ENCODE measurements around the gene OASL. TPM values are rescaled to one million over a fixed set of nuclear protein-coding genes. Genes with fewer than 3 reads are reported as not detected.

OASL gene
- polyA plus RNA-seq, 3 donors = 9.9 to 14.9 (median 13.4) TPM

- H3K36me3 ChIP-seq (replicated peaks in 1 of 2; ENCODE audit: control insufficient read depth in 1 of 2, insufficient read depth in 2 of 2, low read length in 2 of 2) = peaks cover 0 to 28% of the 10 kb centered on the region in 2 donors
- H3K9me3 Mint-ChIP-seq = peaks cover 0 to 5% (median 0%) of the 10 kb centered on the region in 7 donors
- H3K4me2 ChIP-seq (replicated peaks; ENCODE audit: extremely low read depth, low read length, poor library complexity, severe bottlenecking) = no peak overlapping the region
- peaks cover 49% of the 10 kb centered on the region for H3K4me1 Mint-ChIP-seq
- DNase-seq = no peak
- no peaks in the 10 kb centered on the region for H4K20me1 ChIP-seq (ENCODE audit: insufficient read depth, low read length)
- 87% methylated on average over 6 of the region's 9 CpGs for WGBS (ENCODE audit: insufficient coverage)
- no peak overlapping the region for H2AFZ ChIP-seq (ENCODE audit: insufficient read depth, low read depth, low read length, poor library complexity, severe bottlenecking)
- H3K4me1 ChIP-seq (ENCODE audit: control insufficient read depth in 1 of 2, insufficient read depth in 2 of 2, low read length in 2 of 2) = peaks cover 42 to 63% of the 10 kb centered on the region in 2 donors
- peak overlapping the region; percentile 66 to 90 (median 83) for H3K27ac Mint-ChIP-seq
- H3K27me3 Mint-ChIP-seq (ENCODE audit: low read depth in 3 of 3) = peaks cover 0 to 2% (median 1%) of the 10 kb centered on the region in 3 donors
- peak overlapping the region in 1 of 3 experiments; percentile 21 for H3K4me3 ChIP-seq (replicated peaks in 1 of 3; ENCODE audit: low read depth in 2 of 3, low read length in 3 of 3)
- intact Hi-C loops (cut with micrococcal nuclease) = no loop called here
- no peaks in the 10 kb centered on the region for H3K9me3 ChIP-seq (replicated peaks in 1 of 2; ENCODE audit: control insufficient read depth in 1 of 2, insufficient read depth in 1 of 2, low read length in 2 of 2)
- no peak overlapping the region for H3K4me3 Mint-ChIP-seq
- peaks cover 26 to 46% of the 10 kb centered on the region in 2 donors for H3K36me3 Mint-ChIP-seq
- no peaks in the 10 kb centered on the region for H3K27me3 ChIP-seq (ENCODE audit: control insufficient read depth in 2 of 2, insufficient read depth in 2 of 2, low read length in 2 of 2)
- TF ChIP-seq CTCF (IDR thresholded peaks at IDR 0.05) = no peak
- no peak overlapping the region for H3K9ac ChIP-seq (ENCODE audit: insufficient read depth, low read length, poor library complexity, severe bottlenecking)
- H3K27ac ChIP-seq (ENCODE audit: low read depth in 1 of 2, low read length in 2 of 2) = peak overlapping the region in 1 of 2 donors; percentile 71
- no peaks in the 10 kb centered on the region for H3K79me2 ChIP-seq (ENCODE audit: insufficient read depth, low read length)
These were observed 4.3 kb downstream of the OASL start for GRCh38 chr12:121034616-121035305.

- no peak overlapping the region for H2AFZ ChIP-seq (ENCODE audit: insufficient read depth, low read depth, low read length, poor library complexity, severe bottlenecking)
- H3K27ac Mint-ChIP-seq = peak overlapping the region; percentile 66 to 90 (median 83)
- H3K4me1 ChIP-seq (ENCODE audit: control insufficient read depth in 1 of 2, insufficient read depth in 2 of 2, low read length in 2 of 2) = peaks cover 36 to 56% of the 10 kb centered on the region in 2 donors
- H3K36me3 ChIP-seq (replicated peaks in 1 of 2; ENCODE audit: control insufficient read depth in 1 of 2, insufficient read depth in 2 of 2, low read length in 2 of 2) = peaks cover 0 to 28% of the 10 kb centered on the region in 2 donors
- peaks cover 0 to 2% (median 1%) of the 10 kb centered on the region in 3 donors for H3K27me3 Mint-ChIP-seq (ENCODE audit: low read depth in 3 of 3)
- no peaks in the 10 kb centered on the region for H3K9me3 ChIP-seq (replicated peaks in 1 of 2; ENCODE audit: control insufficient read depth in 1 of 2, insufficient read depth in 1 of 2, low read length in 2 of 2)
- no peak overlapping the region for H3K9ac ChIP-seq (ENCODE audit: insufficient read depth, low read length, poor library complexity, severe bottlenecking)
- no peak for TF ChIP-seq CTCF (IDR thresholded peaks at IDR 0.05)
- H3K4me3 Mint-ChIP-seq = peak overlapping the region in 1 of 2 donors; percentile 11
- DNase-seq = peak; percentile 78 to 89 (median 79)
- H3K27me3 ChIP-seq (ENCODE audit: control insufficient read depth in 2 of 2, insufficient read depth in 2 of 2, low read length in 2 of 2) = no peaks in the 10 kb centered on the region
- H3K4me3 ChIP-seq (replicated peaks in 1 of 3; ENCODE audit: low read depth in 2 of 3, low read length in 3 of 3) = peak overlapping the region in 1 of 3 experiments; percentile 21
- peaks cover 0 to 5% (median 0%) of the 10 kb centered on the region in 7 donors for H3K9me3 Mint-ChIP-seq
- H3K79me2 ChIP-seq (ENCODE audit: insufficient read depth, low read length) = no peaks in the 10 kb centered on the region
- H3K36me3 Mint-ChIP-seq = peaks cover 26 to 49% of the 10 kb centered on the region in 2 donors
- H3K4me2 ChIP-seq (replicated peaks; ENCODE audit: extremely low read depth, low read length, poor library complexity, severe bottlenecking) = no peak overlapping the region
- H3K4me1 Mint-ChIP-seq = peaks cover 41% of the 10 kb centered on the region
- intact Hi-C loops (cut with micrococcal nuclease) = no loop called here
- peak overlapping the region; percentile 13 to 71 for H3K27ac ChIP-seq (ENCODE audit: low read depth in 1 of 2, low read length in 2 of 2)
- H4K20me1 ChIP-seq (ENCODE audit: insufficient read depth, low read length) = no peaks in the 10 kb centered on the region
- 77% methylated on average over 4 of the region's 10 CpGs for WGBS (ENCODE audit: insufficient coverage)
These were observed 5.3 kb downstream of the OASL start for GRCh38 chr12:121033625-121034349.

Measured in CD14-positive monocyte (primary cell).